ENCODE measurements around the gene HIGD1C. TPM values are rescaled to one million over a fixed set of nuclear protein-coding genes. Genes with fewer than 3 reads are reported as not detected.

The HIGD1C gene
- total RNA-seq, 1 experiment from 2014 or later: not detected

GRCh38 chr12:50924439-50925341 is 27.7 kb upstream of the HIGD1C start:
- no TSS peak for BruUV-seq (replicated peaks)
- DNase-seq: no peak
- Histone ChIP-seq H3K4me3 (ENCODE audit: low read depth, low read length) (no peak overlapping the region), H3K9me3 (no peaks in the 10 kb centered on the region), H3K27me3 (replicated peaks; ENCODE audit: control insufficient read depth, insufficient read depth, low read length) (no peaks in the 10 kb centered on the region), H3K36me3 (ENCODE audit: control insufficient read depth, insufficient read depth, low read length) (no peaks in the 10 kb centered on the region), H3K4me1 (peaks cover 16% of the 10 kb centered on the region)
- Mint-ChIP-seq H3K27ac (ENCODE audit: unreplicated experiment) (no peak overlapping the region), H3K4me3 (ENCODE audit: unreplicated experiment) (no peak overlapping the region), H3K9me3 (ENCODE audit: unreplicated experiment) (no peaks in the 10 kb centered on the region), H3K36me3 (ENCODE audit: insufficient read depth, unreplicated experiment) (no peaks in the 10 kb centered on the region), H3K4me1 (ENCODE audit: low read depth, unreplicated experiment) (peaks cover 28% of the 10 kb centered on the region), H3K27me3 (ENCODE audit: insufficient read depth, unreplicated experiment) (no peaks in the 10 kb centered on the region)
- TF ChIP-seq CTCF (IDR thresholded peaks at IDR 0.05; ENCODE audit: insufficient read depth in 1 of 2, low read depth in 1 of 2, low read length in 1 of 2, severe bottlenecking in 1 of 2, unreplicated experiment in 1 of 2): no peak
- intact Hi-C loops (cut with micrococcal nuclease; ENCODE audit: unreplicated experiment): no loop called here
- ChIA-PET CTCF (no interaction called here), POLR2A (no interaction called here)

DNA sequence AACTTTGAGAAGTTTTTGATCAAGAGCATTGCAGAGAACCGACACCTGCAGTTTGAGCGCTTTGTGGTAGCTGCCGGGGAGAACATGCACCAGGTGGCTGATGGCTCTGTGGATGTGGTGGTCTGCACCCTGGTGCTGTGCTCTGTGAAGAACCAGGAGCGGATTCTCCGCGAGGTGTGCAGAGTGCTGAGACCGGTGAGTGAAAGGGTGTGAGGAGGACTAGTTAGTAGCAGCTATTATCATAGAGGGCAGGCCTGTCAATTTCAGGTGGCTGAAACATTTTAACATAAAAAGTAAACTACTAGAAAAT is 27.0 kb upstream of the HIGD1C start:
- intact Hi-C loops (cut with micrococcal nuclease; ENCODE audit: unreplicated experiment): no loop called here

GRCh38 chr12:50925920-50926319 is 26.4 kb upstream of the HIGD1C start:
- TF ChIP-seq CTCF (IDR thresholded peaks at IDR 0.05; ENCODE audit: insufficient read depth in 1 of 2, low read depth in 1 of 2, low read length in 1 of 2, severe bottlenecking in 1 of 2, unreplicated experiment in 1 of 2): no peak
- no peak for DNase-seq
- H3K27ac Mint-ChIP-seq (ENCODE audit: unreplicated experiment): no peak overlapping the region
- intact Hi-C loops (cut with micrococcal nuclease; ENCODE audit: unreplicated experiment): no loop called here
- H3K36me3 ChIP-seq (ENCODE audit: control insufficient read depth, insufficient read depth, low read length): no peaks in the 10 kb centered on the region
- no peak overlapping the region for H3K4me3 Mint-ChIP-seq (ENCODE audit: unreplicated experiment)
- H3K9me3 ChIP-seq: no peaks in the 10 kb centered on the region
- H3K9me3 Mint-ChIP-seq (ENCODE audit: unreplicated experiment): no peaks in the 10 kb centered on the region
- POLR2A ChIA-PET: no interaction called here
- H3K27me3 ChIP-seq (replicated peaks; ENCODE audit: control insufficient read depth, insufficient read depth, low read length): no peaks in the 10 kb centered on the region
- CTCF ChIA-PET: no interaction called here
- no peaks in the 10 kb centered on the region for H3K36me3 Mint-ChIP-seq (ENCODE audit: insufficient read depth, unreplicated experiment)
- no TSS peak for BruUV-seq (replicated peaks)
- peaks cover 28% of the 10 kb centered on the region for H3K4me1 Mint-ChIP-seq (ENCODE audit: low read depth, unreplicated experiment)
- no peaks in the 10 kb centered on the region for H3K27me3 Mint-ChIP-seq (ENCODE audit: insufficient read depth, unreplicated experiment)
- H3K4me3 ChIP-seq (ENCODE audit: low read depth, low read length): no peak overlapping the region
- peaks cover 16% of the 10 kb centered on the region for H3K4me1 ChIP-seq

More for the DNA sequence above, 27.0 kb upstream of the HIGD1C start:
- TF ChIP-seq CTCF (IDR thresholded peaks at IDR 0.05; ENCODE audit: insufficient read depth in 1 of 2, low read depth in 1 of 2, low read length in 1 of 2, severe bottlenecking in 1 of 2, unreplicated experiment in 1 of 2): no peak
- Histone ChIP-seq H3K36me3 (ENCODE audit: control insufficient read depth, insufficient read depth, low read length) (no peaks in the 10 kb centered on the region), H3K4me1 (peaks cover 16% of the 10 kb centered on the region), H3K9me3 (no peaks in the 10 kb centered on the region), H3K4me3 (ENCODE audit: low read depth, low read length) (no peak overlapping the region), H3K27me3 (replicated peaks; ENCODE audit: control insufficient read depth, insufficient read depth, low read length) (no peaks in the 10 kb centered on the region)
- H3K27me3 Mint-ChIP-seq (ENCODE audit: insufficient read depth, unreplicated experiment): no peaks in the 10 kb centered on the region
- POLR2A ChIA-PET: no interaction called here
- BruUV-seq (replicated peaks): no TSS peak
- H3K4me3 Mint-ChIP-seq (ENCODE audit: unreplicated experiment): no peak overlapping the region
- H3K36me3 Mint-ChIP-seq (ENCODE audit: insufficient read depth, unreplicated experiment): no peaks in the 10 kb centered on the region
- H3K27ac Mint-ChIP-seq (ENCODE audit: unreplicated experiment): no peak overlapping the region
- no peaks in the 10 kb centered on the region for H3K9me3 Mint-ChIP-seq (ENCODE audit: unreplicated experiment)
- H3K4me1 Mint-ChIP-seq (ENCODE audit: low read depth, unreplicated experiment): peaks cover 28% of the 10 kb centered on the region
- DNase-seq: no peak
- CTCF ChIA-PET: no interaction called here
